Measurements from ENCODE around the gene GBP1.
"Not testable (repeated sequence)": the region's sequence is repeated elsewhere in the genome, so short reads cannot be mapped to it uniquely, and the experiment has no call there.

- peak; percentile 40 to 46; a peak in 3 of 4 replicates for TF ChIP-seq CTCF (conservative IDR thresholded peaks at IDR 0.05; ENCODE audit: low read depth in 2 of 2)
- not testable (repeated sequence) for TF ChIP-seq EZH2 (IDR thresholded peaks at IDR 0.05; ENCODE audit: low read depth, unreplicated experiment); POLR2AphosphoS5 (IDR thresholded peaks at IDR 0.05; ENCODE audit: low read depth); NANOG (IDR thresholded peaks at IDR 0.05; ENCODE audit: borderline replicate concordance); ETS1 (IDR thresholded peaks at IDR 0.05); ZNF331 (CRISPR knock-in tag; IDR thresholded peaks at IDR 0.05; ENCODE audit: low read depth); REST (IDR thresholded peaks at IDR 0.05; ENCODE audit: unreplicated experiment); CREB1 (CRISPR knock-in tag; IDR thresholded peaks at IDR 0.05; ENCODE audit: low read depth); EZH2phosphoT487 (IDR thresholded peaks at IDR 0.05; ENCODE audit: unreplicated experiment); STAT1 (IDR thresholded peaks at IDR 0.05; ENCODE audit: unreplicated experiment)
Observed at GRCh38 chr1:89046318-89047183, 18.5 kb downstream of the GBP1 start.

Measured in GM23338 (cell line).